Neutrophil (primary cell): ENCODE data around the gene GRIK4.
"Not testable (repeated sequence)": the region's sequence is repeated elsewhere in the genome, so short reads cannot be mapped to it uniquely, and the experiment has no call there.

Source experiments
- H3K27ac ChIP-seq: fragments of 200-600 bp; sonication (generic); 2 replicates; pipeline ENCODE4 v1.5.1; 2016; ENCODE audit warnings: mild to moderate bottlenecking, moderate library complexity
- H3K27me3 ChIP-seq: fragments of 200-600 bp; sonication (generic); 2 replicates; pipeline ENCODE4 v1.6.0; 2016; ENCODE audit warnings: mild to moderate bottlenecking
- H3K36me3 ChIP-seq: fragments of 200-600 bp; sonication (generic); 2 replicates; pipeline ENCODE4 v1.5.1; 2017
- H3K4me1 ChIP-seq, 2 experiments: fragments of 200-600 bp in 1 of 2; sonication (generic) in 1 of 2; 1 replicate in 1 of 2; 2 replicates in 1 of 2; pipeline versions ENCODE4 v1.5.1 to v1.6.1; 2013 to 2016; ENCODE audit warnings: low read depth in 1 of 2, low read length in 1 of 2, mild to moderate bottlenecking in 1 of 2, moderate library complexity in 1 of 2; ENCODE audit not compliant: control insufficient read depth in 1 of 2, insufficient read depth in 1 of 2
- H3K4me3 ChIP-seq, 2 experiments: fragments of 200-600 bp in 1 of 2; sonication (generic) in 1 of 2; 1 replicate in 1 of 2; 2 replicates in 1 of 2; pipeline ENCODE4 v1.5.1; 2013 to 2016; ENCODE audit warnings: low read depth in 1 of 2, low read length in 1 of 2, mild to moderate bottlenecking in 1 of 2, moderate library complexity in 1 of 2
- H3K9me3 ChIP-seq: fragments of 200-600 bp; sonication (generic); 2 replicates; pipeline ENCODE4 v1.5.1; 2016
- TF ChIP-seq, protein P1 (sequence below): fragments of 200-600 bp; sonication (generic); IDR thresholded peaks from 2 replicates; pipeline ENCODE4 v1.5.1; 2016; ENCODE audit warnings: antibody characterized with exemption

The GRIK4 gene

DNA sequence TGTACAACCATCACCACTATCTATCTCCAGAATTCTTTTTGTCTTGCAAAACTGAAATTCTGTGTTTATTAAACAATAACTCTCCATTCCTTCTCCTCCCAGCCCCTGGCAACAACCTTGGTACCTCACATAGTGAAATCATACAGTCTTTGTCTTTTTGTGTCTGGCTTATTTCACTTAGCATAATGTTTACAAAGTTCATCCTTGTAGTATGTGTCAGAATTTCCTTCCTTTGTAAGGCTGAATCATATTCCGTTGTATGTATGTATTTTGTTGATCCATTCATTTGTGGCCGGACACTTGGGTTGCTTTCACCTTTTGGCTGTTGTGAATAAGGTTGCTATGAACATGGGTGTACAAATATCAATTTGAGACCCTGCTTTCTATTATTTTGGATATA lies 268.7 kb downstream of the GRIK4 start:
- no peaks in the 10 kb centered on the region for H3K36me3 ChIP-seq
- H3K4me1 ChIP-seq = no peaks in the 10 kb centered on the region
- H3K27ac ChIP-seq = no peak overlapping the region
- H3K4me3 ChIP-seq = no peak overlapping the region
- no peaks in the 10 kb centered on the region for H3K9me3 ChIP-seq
- TF ChIP-seq, protein P1, sequence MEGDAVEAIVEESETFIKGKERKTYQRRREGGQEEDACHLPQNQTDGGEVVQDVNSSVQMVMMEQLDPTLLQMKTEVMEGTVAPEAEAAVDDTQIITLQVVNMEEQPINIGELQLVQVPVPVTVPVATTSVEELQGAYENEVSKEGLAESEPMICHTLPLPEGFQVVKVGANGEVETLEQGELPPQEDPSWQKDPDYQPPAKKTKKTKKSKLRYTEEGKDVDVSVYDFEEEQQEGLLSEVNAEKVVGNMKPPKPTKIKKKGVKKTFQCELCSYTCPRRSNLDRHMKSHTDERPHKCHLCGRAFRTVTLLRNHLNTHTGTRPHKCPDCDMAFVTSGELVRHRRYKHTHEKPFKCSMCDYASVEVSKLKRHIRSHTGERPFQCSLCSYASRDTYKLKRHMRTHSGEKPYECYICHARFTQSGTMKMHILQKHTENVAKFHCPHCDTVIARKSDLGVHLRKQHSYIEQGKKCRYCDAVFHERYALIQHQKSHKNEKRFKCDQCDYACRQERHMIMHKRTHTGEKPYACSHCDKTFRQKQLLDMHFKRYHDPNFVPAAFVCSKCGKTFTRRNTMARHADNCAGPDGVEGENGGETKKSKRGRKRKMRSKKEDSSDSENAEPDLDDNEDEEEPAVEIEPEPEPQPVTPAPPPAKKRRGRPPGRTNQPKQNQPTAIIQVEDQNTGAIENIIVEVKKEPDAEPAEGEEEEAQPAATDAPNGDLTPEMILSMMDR = no peak
- H3K27me3 ChIP-seq = peaks cover 26% of the 10 kb centered on the region

DNA sequence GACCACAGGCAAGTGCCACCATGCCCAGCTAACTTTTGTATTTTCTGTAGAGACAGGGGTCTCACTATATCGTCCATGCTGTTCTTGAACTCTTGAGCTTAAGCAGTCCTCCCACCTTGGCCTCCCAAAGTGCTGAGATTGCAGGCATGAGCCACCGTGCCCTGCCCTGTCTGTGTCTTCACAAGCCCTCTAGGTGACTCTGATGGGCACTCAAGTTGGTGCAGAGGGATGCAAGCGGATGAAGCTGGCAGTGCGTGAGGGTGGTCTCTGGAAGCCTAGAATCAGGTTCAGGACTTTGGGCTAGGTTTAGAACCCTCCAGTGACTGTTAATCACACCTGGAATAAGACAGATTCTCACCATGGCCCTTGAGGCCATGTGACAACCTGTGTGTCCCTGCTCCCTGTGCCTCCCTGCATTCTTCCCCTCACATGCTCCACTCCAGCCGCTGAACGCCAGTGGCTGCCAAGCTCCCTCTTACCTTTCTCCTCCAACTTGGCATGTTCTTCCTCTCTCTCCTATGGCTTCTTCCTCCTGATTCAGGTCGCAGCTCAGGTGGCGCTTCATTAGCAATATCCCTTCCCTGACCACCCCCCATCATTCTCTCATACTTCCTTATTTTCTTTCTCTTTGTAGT lies 270.1 kb downstream of the GRIK4 start:
- H3K9me3 ChIP-seq = no peaks in the 10 kb centered on the region
- H3K4me3 ChIP-seq = no peak overlapping the region
- H3K27me3 ChIP-seq = peaks cover 26% of the 10 kb centered on the region
- no peaks in the 10 kb centered on the region for H3K36me3 ChIP-seq
- TF ChIP-seq, protein P1 = no peak
- no peaks in the 10 kb centered on the region for H3K4me1 ChIP-seq
- H3K27ac ChIP-seq = no peak overlapping the region

DNA sequence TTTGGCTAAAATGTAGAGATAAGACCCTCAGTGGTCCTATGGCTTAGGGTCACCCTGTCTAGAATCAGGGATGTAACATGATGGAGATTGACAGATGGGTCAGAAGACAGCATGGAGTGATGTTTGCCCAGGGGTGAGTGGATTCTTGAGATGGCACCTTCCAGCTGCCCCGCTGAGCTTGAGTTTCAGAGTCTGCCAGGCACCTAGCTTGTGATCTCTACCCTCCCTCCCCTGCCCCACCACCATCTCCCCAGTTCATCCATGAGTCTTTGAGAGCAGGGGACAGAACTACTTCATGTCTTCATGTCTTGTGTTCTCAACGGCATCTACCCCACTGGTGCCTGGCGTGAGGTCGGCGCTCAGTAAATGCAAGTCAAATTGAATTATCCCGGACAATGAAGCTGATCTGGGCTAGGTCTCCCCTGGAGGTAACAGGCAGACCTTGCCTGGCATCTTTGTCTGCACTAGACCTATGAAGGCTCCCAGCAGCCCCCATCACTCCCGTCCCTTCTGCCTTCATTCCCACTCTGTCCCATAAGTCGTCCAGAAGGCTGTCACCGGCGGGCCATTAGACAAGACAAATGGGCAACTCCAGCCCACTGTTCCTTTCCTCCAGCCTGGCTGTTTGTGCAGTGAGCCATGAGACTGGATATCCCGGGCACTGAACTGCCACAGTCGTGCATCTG lies 273.2 kb downstream of the GRIK4 start:
- TF ChIP-seq, protein P1 = no peak
- H3K9me3 ChIP-seq = no peaks in the 10 kb centered on the region
- H3K27me3 ChIP-seq = peaks cover 40% of the 10 kb centered on the region
- H3K27ac ChIP-seq = no peak overlapping the region
- H3K4me1 ChIP-seq = no peaks in the 10 kb centered on the region
- no peak overlapping the region for H3K4me3 ChIP-seq
- H3K36me3 ChIP-seq = no peaks in the 10 kb centered on the region

DNA sequence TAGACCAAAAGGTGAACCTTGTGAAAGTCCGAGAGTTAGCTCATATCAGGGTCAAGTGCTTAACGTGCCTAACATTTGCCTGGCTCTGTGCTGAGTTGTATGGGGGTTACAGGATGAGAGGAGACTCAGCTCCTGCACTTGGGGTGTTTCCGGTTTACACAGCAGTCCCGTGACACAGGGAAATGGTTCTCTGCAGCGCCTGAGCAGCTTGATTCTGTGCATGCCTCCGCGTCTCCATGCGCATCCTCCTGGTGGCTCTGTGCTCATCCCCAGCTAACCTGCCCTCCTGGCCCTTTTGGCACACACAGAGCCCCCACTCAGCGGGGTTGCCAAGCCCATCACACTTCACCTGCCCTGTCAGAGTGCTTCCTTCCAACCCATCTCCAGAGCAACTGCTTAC lies 274.0 kb downstream of the GRIK4 start:
- H3K27me3 ChIP-seq = peaks cover 49% of the 10 kb centered on the region
- H3K4me1 ChIP-seq = no peaks in the 10 kb centered on the region
- TF ChIP-seq, protein P1 = no peak
- H3K27ac ChIP-seq = no peak overlapping the region
- H3K9me3 ChIP-seq = no peaks in the 10 kb centered on the region
- no peaks in the 10 kb centered on the region for H3K36me3 ChIP-seq
- H3K4me3 ChIP-seq = no peak overlapping the region

DNA sequence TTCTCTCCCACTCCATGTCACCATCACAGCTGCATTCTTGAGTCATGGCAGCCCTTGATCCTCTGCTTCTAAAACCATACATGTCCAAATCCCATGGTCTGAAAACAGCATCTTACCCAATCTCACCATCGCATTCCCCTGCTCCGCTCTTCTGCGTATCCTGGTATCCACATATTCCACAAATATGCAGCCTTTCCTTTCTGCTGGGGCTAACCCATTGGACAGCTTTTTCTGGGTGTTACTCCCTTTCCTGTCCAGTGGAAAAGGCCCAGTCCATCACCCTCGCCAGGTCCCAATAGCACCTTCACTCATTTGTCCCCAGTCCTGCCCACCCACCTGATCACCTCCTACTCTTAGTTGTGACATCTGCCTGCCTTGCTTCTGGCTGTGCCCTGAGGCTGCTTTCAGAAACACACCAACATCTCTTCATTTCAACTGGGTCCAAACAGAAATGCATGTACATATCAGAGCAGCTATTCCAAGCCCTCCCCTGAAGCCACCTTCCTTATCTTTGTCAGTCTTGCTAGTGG lies 274.7 kb downstream of the GRIK4 start:
- Histone ChIP-seq H3K9me3 (no peaks in the 10 kb centered on the region), H3K27ac (no peak overlapping the region), H3K27me3 (peaks cover 50% of the 10 kb centered on the region), H3K4me1 (no peaks in the 10 kb centered on the region), H3K36me3 (no peaks in the 10 kb centered on the region), H3K4me3 (no peak overlapping the region)
- TF ChIP-seq, protein P1 = no peak

DNA sequence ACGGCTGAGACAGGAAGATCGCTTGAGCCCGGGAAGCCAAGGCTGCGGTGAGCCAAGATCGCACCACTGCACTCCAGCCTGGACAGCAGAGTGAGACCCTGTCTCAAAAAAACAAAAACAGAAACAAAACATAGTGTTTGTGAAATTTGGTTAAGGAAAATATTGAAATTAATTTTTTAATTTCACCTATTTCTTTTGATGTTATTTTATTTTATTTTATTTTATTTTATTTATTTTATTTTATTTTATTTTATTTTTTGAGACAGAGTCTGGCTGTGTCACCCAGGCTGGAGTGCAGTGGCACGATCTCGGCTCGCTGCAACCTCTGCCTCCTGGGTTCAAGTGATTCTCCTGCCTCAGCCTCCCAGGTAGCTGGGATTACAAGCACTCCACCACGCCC lies 275.7 kb downstream of the GRIK4 start:
- H3K9me3 ChIP-seq, H3K27ac ChIP-seq, H3K4me3 ChIP-seq, H3K4me1 ChIP-seq, H3K36me3 ChIP-seq: not testable (repeated sequence)
- peaks cover 56% of the 10 kb centered on the region for H3K27me3 ChIP-seq
